Sigmoid colon (tissue), 4 donors: ENCODE measurements around the gene MAGEA1.

Experiments used
- CTCF ChIP-seq, 4 experiments: fragments of 450-650 bp in 3 of 4; fragments of 200-600 bp in 1 of 4; IDR thresholded peaks; one replicate each; pipeline ENCODE4 v1.5.1; 2016 to 2019; ENCODE audit warnings: antibody characterized with exemption in 4 of 4, mild to moderate bottlenecking in 3 of 4, moderate library complexity in 2 of 4
- EP300 ChIP-seq, 4 donors: sonication (generic); formaldehyde crosslinking; IDR thresholded peaks; one replicate each; pipeline ENCODE4 v1.6.1; 2017; ENCODE audit warnings: antibody characterized with exemption in 4 of 4

DNA sequence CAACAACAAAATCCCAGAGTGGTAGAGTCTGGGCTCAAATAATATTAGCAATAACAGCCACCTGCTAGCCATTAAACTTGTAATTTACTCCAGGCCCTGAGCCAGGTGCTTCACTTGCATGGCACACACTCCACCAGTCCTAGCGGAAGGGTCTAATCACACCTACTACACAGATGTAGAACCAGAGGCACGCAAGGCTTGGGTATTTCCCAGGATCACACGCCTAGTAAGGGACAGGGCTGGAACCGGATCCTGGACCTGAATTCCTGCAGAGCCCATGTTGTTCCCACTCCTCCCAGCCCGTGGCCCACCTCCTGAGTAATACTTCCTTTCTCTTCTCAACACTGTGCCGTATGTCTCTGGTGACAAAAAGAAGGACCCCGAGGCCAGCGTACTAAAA, 5.7 kb downstream of the MAGEA1 start:
- TF ChIP-seq CTCF (IDR thresholded peaks at IDR 0.05) (no peak), EP300 (IDR thresholded peaks at IDR 0.05) (no peak)
